ENCODE data around the gene SH3YL1.

- TF ChIP-seq JUNB (IDR thresholded peaks at IDR 0.05) = no peak
- TF ChIP-seq, protein P1, sequence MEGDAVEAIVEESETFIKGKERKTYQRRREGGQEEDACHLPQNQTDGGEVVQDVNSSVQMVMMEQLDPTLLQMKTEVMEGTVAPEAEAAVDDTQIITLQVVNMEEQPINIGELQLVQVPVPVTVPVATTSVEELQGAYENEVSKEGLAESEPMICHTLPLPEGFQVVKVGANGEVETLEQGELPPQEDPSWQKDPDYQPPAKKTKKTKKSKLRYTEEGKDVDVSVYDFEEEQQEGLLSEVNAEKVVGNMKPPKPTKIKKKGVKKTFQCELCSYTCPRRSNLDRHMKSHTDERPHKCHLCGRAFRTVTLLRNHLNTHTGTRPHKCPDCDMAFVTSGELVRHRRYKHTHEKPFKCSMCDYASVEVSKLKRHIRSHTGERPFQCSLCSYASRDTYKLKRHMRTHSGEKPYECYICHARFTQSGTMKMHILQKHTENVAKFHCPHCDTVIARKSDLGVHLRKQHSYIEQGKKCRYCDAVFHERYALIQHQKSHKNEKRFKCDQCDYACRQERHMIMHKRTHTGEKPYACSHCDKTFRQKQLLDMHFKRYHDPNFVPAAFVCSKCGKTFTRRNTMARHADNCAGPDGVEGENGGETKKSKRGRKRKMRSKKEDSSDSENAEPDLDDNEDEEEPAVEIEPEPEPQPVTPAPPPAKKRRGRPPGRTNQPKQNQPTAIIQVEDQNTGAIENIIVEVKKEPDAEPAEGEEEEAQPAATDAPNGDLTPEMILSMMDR (IDR thresholded peaks at IDR 0.05) = no peak
- no peak for TF ChIP-seq POLR2A (IDR thresholded peaks at IDR 0.05; ENCODE audit: low read length)
- TF ChIP-seq RAD21 (conservative IDR thresholded peaks at IDR 0.05 in 1 of 2, IDR thresholded peaks at IDR 0.05 in 1 of 2) = no peak
- no peak for TF ChIP-seq CHD2 (IDR thresholded peaks at IDR 0.05; ENCODE audit: low read length, partially characterized antibody)
- no peak for TF ChIP-seq PHF8 (IDR thresholded peaks at IDR 0.05; ENCODE audit: borderline replicate concordance, low read depth)
- no peak for TF ChIP-seq EP300 (IDR thresholded peaks at IDR 0.05)
- TF ChIP-seq JUN (IDR thresholded peaks at IDR 0.05) = no peak
- no peak for TF ChIP-seq MYC (IDR thresholded peaks at IDR 0.05; ENCODE audit: borderline replicate concordance, low read length)
- TF ChIP-seq TFCP2L1 (CRISPR knock-in tag; IDR thresholded peaks at IDR 0.05) = no peak
- TF ChIP-seq CEBPB (IDR thresholded peaks at IDR 0.05) = no peak
Measured at GRCh38 chr2:283996-284794, 20.4 kb upstream of the SH3YL1 start.
